Stimulated activated CD4-positive, alpha-beta T cell treated with anti-CD3 and anti-CD28 coated beads, Interleukin-2, amount 100 ng/mL, for 48 hours (primary cell): ENCODE results near the gene RPGRIP1L.

Experiments
- DNase-seq, 2 donors: peaks; one replicate each; pipeline ENCODE4 v3.0.0-alpha.2; 2020

RPGRIP1L gene

DNA sequence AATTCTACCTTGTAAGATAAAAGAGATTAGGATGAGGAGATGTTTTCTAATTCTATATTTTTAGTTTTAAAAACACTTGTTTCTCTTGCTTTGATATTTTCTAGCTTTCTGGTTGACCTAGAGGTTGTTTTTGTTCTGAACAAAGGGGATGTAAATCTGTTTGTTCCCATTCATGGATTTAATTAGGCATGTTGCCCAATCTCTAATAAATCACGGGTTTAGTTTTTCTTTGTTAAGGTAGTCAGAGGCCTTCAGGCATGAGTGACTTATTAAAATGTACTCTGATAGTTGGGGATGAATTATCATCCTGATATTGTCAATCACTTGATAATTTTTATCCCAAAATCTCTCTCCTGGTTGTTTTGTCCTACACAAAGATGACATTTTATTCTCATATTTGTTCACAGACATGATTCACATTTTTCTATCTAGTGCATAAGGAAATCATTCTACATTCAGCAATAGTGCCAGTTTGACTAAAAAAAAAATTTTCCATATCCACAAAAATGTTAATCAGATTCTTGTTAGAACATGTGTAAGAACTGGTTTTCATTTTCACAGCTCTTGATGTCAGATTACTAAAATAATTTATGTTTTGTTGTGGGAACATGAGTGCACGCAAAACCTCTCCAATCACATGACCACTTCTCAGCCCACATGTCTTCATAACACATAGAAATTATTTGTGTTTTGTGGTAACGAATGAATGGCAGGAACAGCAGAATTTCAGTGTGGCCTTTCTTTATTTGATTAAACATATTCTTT is 105.0 kb downstream of the RPGRIP1L start:
- DNase-seq, result no peak

DNA sequence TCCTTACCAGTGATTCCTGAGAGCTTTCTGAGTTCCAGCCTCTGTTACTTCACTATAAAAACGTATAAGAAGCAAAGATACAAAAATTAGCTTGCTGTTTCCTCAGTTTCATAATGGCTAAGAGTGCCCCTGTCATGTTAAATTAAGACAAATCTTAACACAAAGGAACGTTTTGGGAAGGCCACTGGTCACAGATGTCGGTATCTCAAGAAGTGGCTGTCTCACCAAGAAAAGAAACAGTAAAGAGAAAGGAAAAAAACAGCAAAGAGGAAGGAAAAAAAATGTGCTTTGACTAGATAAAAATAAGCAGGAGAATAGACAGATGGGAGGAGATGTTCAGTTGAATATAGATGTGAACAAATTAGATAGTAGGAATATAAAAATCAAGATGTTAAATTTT is 105.9 kb downstream of the RPGRIP1L start:
- no peak for DNase-seq

DNA sequence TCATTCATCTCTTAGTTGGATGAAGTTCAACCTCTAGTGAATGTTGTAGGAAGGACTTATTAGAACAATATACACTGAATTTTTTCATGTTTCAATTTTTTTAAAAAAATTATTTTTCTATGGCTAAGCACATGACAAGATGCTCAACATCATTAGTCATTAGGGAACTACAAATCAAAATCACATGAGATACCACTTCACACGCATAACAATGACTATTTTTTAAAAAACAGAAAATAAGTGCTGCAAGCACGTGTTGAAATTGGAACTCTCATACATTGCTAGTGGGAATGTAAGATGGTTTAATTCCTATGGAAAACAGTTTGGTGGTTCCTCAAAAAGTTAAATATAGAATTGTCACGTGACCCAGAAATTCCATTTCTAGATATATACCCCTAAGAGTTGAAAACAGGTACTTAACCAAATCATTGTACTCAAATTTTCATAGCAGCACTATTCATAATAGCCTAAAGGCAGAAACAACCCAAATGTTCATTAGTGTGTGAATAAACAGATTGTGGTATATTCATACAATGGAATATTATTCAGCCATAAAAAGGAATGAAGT is 115.5 kb downstream of the RPGRIP1L start:
- no peak for DNase-seq

DNA sequence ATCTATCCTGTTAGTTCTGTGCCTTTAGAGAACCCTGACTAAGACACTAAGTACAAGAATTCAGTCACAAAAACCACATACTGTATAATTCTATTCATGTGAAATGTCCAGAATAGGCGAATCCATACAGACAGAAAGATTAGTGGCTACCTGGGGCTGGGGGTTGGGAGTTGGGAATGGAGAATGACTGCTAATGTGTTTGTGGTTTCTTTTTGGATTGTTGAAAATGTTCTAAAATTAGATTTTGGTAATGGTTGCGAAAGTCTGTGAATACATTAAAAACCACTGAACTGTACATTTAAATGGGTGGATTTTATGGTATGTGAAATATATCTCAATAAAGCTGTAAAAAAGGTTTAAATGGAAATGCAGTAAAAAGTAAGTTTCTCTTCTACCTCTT is 120.3 kb downstream of the RPGRIP1L start:
- no peak for DNase-seq

DNA sequence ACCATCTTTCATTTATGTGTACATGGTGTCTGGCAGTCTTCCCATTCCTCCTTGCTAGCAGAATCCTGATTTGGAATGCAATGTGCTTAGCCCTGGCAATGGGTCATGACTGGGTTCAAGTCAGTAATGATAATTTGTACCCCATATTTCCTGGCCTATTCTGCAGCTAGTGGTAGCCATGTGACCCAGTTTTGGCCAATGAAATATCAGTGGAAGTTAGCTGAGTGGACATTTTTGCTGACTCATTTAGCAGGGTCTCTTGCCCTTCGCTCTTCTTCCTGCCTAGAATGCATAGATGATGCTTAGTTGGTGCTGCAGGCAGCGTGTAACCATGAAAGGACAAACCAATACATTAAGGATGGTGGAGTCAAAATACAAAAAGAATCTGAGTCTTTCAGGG is 121.9 kb downstream of the RPGRIP1L start:
- DNase-seq, result no peak

DNA sequence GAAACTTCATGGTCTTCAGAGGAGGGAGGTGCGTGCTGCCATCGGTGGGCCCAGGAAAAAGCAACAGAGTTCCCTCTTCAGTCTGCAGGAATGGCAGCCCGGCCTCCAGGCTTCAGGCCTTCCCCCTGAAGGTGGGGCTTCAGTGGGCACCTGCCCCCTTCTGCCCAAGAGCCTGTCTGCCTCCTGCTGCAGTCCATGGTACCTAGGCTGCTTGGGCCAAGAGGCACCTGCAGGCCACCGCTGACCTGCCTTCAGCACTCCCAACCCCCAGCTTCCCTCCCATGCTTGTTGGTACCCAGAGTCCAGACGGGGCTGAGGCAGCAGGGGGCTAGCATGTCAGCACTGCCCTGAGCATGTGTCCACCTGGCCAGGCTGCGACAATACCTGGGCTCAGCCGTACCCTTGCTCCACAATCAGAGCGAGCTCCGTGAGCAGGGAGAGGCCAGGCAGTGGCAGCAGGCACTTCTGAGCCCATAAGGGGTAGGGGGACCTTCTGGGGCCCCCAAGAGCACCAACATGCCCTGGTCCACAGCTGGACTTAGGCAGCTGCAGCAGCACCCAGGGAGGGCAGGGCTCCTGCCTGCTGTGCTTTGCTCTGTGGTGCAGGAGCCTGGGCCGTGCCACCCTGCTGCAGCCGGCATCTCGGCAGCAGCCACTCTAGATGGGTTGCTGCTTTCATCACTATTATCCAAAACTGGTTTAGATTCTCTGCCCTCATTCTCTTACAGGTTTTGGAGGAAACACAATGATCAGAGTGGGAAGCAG is 123.4 kb downstream of the RPGRIP1L start:
- no peak for DNase-seq

DNA sequence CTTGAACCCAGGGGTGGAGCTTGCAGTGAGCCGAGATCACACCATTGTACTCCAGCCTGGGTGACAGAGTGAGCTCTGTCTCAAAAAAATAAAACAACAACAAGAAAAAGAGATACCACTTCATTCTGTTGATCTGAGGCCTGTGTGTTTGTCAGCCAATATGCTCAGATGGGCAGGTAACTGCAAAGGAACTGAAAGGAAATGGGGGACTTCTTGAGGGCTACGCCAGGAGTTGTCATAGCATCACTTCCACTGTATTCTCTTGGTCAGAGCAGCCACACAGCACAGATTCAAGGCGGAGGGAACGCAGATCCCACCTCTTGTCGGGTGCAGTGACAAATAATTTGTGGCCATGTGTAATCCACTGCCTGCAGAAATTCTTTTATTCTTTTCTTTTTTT is 126.8 kb downstream of the RPGRIP1L start:
- DNase-seq, result no peak

DNA sequence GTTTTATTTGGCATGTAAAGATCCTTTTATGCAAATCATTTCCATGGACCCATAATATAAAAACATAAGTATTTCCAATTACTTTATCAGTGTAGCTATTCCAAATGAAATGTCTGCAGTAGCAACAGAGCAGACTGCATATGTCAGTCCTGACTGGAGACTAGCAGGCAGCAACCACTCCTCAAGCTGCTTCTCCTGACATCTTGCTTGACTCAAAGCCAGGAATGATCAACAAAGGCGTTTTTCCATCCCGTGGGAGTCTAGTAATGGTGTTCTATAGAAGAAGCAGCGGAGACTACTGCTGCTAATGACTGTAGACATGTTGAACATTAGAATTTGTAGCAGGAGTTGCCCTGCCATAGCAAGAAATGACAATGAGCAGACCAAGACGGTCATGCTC is 127.4 kb downstream of the RPGRIP1L start:
- no peak for DNase-seq

DNA sequence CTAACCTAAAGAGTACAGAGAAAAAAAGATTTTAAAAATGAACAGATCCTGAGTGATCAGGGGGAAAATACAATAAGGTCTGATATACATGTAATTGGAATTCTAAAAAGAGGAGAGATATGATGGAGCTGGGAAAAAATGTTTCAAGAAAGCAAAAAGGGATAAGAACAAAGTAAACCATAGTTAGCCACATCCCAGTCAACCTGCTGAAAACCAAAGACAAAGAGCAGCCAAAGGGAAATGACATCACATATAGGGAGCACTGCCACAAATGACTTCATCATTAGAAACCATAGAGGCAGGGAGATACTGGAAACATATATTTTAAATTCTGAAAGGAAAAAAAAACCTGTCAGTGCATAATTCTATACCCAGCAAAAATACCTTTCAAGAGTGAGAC is 131.9 kb downstream of the RPGRIP1L start:
- DNase-seq, result no peak

DNA sequence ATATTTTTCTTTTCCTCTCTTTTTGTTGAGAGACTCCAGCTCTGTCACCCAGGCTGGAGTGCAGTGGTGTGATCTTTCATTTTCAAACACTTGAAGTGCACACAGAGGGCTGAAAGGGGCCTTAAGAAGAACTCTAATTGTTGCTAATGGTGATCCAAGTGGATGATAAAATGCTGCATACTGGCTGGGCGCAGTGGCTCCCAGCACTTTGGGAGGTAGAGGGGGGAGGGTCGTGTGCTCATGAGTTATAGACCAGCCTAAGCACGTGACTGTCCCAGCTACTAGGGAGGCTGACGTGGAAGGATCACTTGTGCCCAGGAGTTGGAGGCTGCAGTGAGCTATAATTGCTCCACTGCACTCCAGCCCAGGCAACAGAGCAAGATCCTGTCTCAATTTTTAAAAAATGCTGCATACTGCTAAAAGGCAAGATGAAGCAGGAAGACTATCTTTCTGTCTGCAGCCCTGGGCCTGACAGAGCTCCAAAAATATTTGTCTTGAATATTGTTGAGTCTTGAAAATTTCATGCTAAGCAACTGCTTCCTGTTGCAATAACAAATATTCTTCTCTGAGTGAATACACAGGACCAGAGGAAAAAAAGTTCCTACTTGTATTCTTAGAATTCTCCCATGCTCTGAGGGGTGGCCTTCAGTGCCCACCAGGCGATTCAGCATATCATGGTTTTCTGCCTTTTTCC is 137.0 kb downstream of the RPGRIP1L start:
- DNase-seq, result no peak

DNA sequence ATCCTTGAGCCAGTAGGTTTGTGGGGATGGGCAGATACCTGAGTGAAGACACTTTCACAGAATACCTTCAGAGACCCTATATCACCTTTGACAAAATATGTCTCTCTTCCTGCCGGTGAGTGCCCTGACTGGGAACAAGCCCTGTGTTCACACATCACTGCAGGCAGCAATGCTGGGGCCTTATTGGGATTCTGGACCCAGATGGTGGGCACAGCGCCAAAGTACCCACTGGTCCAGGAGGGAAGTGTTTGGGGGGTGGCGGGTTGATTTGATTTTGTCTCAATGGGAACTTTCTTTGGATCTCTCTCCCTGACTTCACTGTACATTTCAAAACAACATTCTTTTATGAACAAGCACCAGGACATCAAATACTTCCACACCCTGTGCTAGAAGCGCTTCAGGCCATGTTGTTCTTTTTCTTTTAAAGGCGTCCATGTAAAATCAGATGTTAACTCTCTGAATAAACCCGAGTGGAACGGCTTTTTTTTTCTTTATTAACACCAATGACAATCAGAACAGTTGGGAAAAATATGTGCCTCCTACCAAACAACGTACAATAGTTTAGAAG is 138.3 kb downstream of the RPGRIP1L start:
- DNase-seq, result no peak

DNA sequence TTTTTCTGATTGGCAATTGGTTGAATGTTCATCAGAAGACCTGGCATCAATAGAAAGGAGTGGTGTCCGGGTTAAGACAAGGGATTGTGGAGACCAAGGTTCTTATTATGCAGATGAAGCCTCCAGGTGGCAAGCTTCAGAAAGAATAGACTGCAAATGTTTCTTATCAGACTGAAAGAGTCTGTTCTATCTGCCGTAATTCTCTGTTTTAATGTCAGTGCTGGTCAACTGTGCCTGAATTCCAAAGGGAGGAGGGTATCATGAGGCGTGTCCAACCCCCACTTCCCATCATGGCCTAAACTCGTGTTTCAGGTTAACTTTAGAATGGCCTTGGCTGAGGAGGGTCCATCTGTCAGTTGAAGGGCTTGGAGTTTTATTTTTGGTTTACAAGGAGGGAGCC is 140.2 kb downstream of the RPGRIP1L start:
- no peak for DNase-seq

DNA sequence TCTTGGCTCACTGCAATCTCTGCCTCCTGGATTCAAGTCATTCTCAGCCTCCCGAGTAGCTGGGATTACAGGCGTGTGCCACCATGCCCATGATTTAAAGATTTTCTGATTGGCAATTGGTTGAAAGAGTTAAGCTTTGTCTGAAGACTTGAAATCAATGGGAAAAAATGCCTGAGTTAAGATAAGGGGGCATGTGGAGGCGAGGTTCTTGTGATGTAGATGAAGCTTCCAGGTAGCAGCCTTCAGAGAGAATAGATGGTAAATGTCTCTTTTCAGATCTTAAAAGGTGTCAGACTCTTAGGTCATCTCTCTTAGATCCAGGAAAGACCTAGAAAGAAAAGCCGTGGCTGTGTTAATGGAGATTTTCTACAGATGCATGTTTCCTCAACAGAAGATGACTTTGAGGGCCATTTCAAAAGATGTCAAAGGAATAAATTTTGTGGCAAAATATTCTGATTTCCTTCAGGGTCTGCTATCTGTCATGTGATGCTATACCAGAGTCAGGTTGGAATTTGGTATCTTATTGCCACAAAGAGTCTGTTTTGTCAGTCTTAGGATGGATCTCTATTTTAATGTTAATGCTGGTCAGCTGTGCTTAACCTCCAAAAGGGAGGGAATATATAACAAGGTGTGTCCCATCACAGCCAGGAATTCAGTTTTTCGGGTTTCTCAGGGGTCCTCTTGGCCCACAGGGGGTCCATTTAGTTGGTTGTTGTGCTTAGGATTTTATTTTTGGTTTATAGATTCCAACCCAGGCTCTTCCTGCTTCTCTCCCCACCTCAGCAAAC is 142.4 kb downstream of the RPGRIP1L start:
- DNase-seq, result no peak

DNA sequence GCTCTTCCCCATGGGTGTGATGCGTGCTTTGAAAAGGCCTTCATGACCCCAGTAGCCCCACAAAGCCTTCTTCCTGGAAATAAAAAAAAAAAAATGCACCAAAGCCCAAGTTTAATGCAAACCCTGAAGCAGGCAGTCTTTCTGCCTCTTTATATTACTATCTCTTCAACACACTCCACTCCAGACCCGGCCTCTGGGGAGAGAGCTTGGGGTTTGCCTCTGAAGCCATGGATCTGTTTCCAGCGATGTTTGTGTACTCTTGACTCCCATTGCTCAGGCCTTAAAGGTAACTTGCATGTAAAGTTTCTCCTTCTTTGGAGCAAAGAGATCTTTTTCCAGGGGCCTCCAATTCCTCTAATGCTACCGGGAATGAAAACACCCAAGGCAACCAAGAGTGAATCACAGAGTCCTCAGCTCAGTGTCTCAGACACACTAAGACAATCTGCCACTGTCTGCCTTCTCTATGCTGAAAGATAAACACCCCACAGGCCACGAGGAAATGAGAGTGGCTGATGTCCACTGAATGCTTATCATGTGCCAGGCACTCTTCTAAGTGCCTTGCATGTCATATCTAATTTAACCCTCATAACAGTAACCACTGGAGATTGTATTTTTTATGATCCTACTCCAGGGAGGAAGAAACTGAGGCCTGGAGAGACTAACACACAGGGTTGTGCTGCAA is 144.2 kb downstream of the RPGRIP1L start:
- no peak for DNase-seq

DNA sequence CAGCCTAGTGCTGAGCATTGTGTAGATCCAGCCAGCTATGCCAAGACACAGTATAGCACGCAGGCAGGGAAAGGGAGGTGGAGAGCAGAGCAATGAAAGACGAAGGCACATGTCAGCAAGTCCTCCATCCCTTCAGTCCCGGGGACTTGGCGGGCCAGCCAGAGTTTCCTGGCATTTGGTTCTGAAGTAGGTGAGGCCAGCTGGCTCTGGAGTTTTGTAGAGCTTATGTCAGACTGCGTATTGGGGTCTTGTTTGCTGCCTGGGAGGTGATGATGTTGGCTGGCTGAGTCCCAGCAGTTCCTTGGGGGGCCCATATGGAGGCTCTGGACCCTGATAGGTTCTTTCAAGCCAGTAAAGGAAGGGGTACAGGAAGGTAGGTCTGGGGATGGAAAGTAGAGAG is 144.9 kb downstream of the RPGRIP1L start:
- DNase-seq, result no peak

DNA sequence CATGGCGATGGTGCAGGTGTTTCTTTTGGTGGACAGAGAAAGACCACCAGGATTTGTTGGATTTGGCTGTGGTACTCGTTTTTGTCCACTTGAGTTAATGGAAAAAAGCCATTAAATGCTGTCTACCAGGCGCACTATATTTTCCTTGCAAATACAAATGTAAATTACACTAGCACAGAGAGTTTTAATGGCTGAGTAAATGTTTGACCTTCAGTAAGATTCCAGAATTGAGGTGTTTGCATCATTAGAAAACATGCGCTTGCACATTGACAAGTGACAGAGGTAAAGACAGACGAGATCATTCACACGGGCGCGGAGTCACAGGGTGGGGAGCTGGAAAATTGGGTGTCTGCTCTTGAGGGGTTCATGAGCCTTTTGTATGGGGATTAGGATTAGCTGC is 147.1 kb downstream of the RPGRIP1L start:
- no peak for DNase-seq

DNA sequence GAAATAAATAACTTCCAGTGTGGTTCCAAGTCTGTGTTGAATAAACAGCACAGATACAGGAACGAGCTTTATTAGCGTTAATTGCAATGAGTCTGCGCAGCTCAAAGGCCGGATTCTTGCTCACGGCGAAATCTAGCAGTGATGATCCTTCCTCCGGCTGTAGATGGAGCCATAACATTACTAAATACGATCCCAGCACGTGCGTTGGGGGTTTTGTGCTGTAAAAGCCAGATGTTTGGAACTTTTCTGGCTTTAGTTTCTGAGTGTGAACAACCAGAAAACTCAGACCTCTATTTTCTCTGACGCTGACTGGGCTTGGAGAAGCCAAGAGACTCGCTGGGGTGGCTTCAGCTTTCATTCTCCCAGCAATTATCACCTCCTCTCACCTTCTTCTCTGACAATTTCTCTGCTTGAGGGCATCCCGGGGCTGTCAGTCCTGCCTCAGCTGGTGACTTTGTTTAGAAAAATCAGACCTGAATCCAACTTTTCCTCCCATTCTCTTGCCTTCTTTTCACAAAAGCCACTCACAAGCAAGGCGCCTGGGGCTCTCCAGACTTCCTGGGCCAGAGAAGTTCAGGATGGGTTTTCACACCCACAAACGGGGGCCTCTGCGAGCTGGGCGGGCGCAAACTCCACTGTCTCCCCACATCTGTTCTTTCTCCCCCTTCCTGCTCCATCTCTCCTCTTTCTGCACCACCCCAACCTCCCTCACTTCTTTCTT is 153.5 kb downstream of the RPGRIP1L start:
- peak; percentile 26 to 40 for DNase-seq
